B cell (primary cell): ENCODE measurements around the gene XYLT1. TPM values are rescaled to one million over a fixed set of nuclear protein-coding genes. Genes with fewer than 3 reads are reported as not detected.

Experiments
- ATAC-seq: fragments of 200-7000 bp; cut with Tn5 transposase; one replicate; pipeline ENCODE4 v1.10.0; 2021; ENCODE audit warnings: low read depth, mild to moderate bottlenecking, moderate number of reproducible peaks, moderate library complexity
- CTCF ChIA-PET: fragments of 350-600 bp; sonication (Branson Sonifier 250); formaldehyde crosslinking; loops from one replicate; lab custom pipeline; 2021; ENCODE audit warnings: antibody characterized with exemption, inconsistent platforms; lab: Charles Lee
- POLR2A ChIA-PET: fragments of 350-600 bp; sonication (Branson Sonifier 250); formaldehyde crosslinking; loops from one replicate; lab custom pipeline; 2021; ENCODE audit warnings: antibody characterized with exemption; lab: Charles Lee
- DNase-seq: peaks from one replicate; pipeline ENCODE4 v3.0.0; 2013
- H2AFZ ChIP-seq: 2 replicates; pipeline ENCODE4 v1.6.1; 2012; ENCODE audit warnings: mild to moderate bottlenecking, low read depth, low read length; ENCODE audit not compliant: insufficient read depth, poor library complexity, severe bottlenecking
- H3K27ac ChIP-seq, 2 donors: 1 replicate in 1 of 2; 2 replicates in 1 of 2; pipeline ENCODE4 v1.5.1; 2012 to 2013; ENCODE audit warnings: low read length in 2 of 2, mild to moderate bottlenecking in 2 of 2, moderate library complexity in 1 of 2
- H3K27me3 ChIP-seq, 4 experiments: fragments of 200-600 bp in 1 of 4; sonication (generic) in 1 of 4; replicated peaks in 1 of 4; 1 replicate in 2 of 4; 2 replicates in 2 of 4; pipeline versions ENCODE4 v1.6.1 to v1.7.0; 2013 to 2016; ENCODE audit warnings: low read length in 3 of 4, mild to moderate bottlenecking in 2 of 4, mixed read lengths in 1 of 4, moderate library complexity in 1 of 4; ENCODE audit not compliant: insufficient read depth in 4 of 4, control insufficient read depth in 3 of 4; ENCODE audit errors: control extremely low read depth in 1 of 4
- H3K36me3 ChIP-seq, 2 experiments: replicated peaks in 1 of 2; 1 replicate in 1 of 2; 2 replicates in 1 of 2; pipeline versions ENCODE4 v1.6.1 to v1.7.1; 2013; ENCODE audit warnings: low read length in 1 of 2; ENCODE audit not compliant: insufficient read depth in 2 of 2, control insufficient read depth in 1 of 2; ENCODE audit errors: control extremely low read depth in 1 of 2, extremely low read depth in 1 of 2
- H3K4me1 ChIP-seq, 2 donors: fragments of 200-600 bp in 1 of 2; sonication (generic) in 1 of 2; 1 replicate in 1 of 2; 2 replicates in 1 of 2; pipeline versions ENCODE4 v1.5.1 to v1.6.1; 2013 to 2017; ENCODE audit warnings: low read length in 2 of 2; ENCODE audit not compliant: control insufficient read depth in 2 of 2, insufficient read depth in 2 of 2
- H3K4me2 ChIP-seq: replicated peaks from 2 replicates; pipeline ENCODE3; 2012; ENCODE audit warnings: mild to moderate bottlenecking, low read depth, low read length; ENCODE audit not compliant: poor library complexity, severe bottlenecking
- H3K4me3 ChIP-seq, 5 experiments: fragments of 200-600 bp in 1 of 5; sonication (generic) in 1 of 5; 1 replicate in 3 of 5; 2 replicates in 2 of 5; pipeline versions ENCODE4 v1.5.1 to v1.7.0; 2011 to 2016; ENCODE audit warnings: low read length in 4 of 5, mild to moderate bottlenecking in 4 of 5, low read depth in 2 of 5, control low read depth in 1 of 5, moderate library complexity in 1 of 5; ENCODE audit not compliant: insufficient read depth in 1 of 5; ENCODE audit errors: control extremely low read depth in 1 of 5, extremely low read depth in 1 of 5
- H3K79me2 ChIP-seq: fragments of 200-600 bp; sonication (generic); one replicate; pipeline ENCODE4 v1.6.0; 2016; ENCODE audit warnings: low read length; ENCODE audit not compliant: control insufficient read depth, insufficient read depth
- H3K9ac ChIP-seq: fragments of 200-600 bp; sonication (generic); 2 replicates; pipeline ENCODE4 v1.6.1; 2017; ENCODE audit warnings: mild to moderate bottlenecking, low read length, moderate library complexity
- H3K9me3 ChIP-seq, 3 donors: one replicate each; pipeline versions ENCODE4 v1.6.1 to v1.7.1; 2013; ENCODE audit warnings: low read length in 2 of 3; ENCODE audit not compliant: control insufficient read depth in 2 of 3, insufficient read depth in 1 of 3; ENCODE audit errors: control extremely low read depth in 1 of 3
- H4K20me1 ChIP-seq: 2 replicates; pipeline ENCODE4 v1.6.0; 2012; ENCODE audit warnings: mild to moderate bottlenecking, low read length; ENCODE audit not compliant: insufficient read depth, control insufficient read depth, poor library complexity, severe bottlenecking
- H3K27ac Mint-ChIP-seq: one replicate; pipeline ENCODE4 v1.8.0; 2021; ENCODE audit warnings: mixed read lengths
- H3K27me3 Mint-ChIP-seq: one replicate; pipeline ENCODE4 v1.8.0; 2021; ENCODE audit warnings: mixed read lengths
- H3K4me1 Mint-ChIP-seq: one replicate; pipeline ENCODE4 v1.8.0; 2021; ENCODE audit warnings: mixed read lengths
- H3K4me3 Mint-ChIP-seq: one replicate; pipeline ENCODE4 v1.8.0; 2021; ENCODE audit warnings: mixed read lengths
- H3K9me3 Mint-ChIP-seq: one replicate; pipeline ENCODE4 v1.8.0; 2022; ENCODE audit warnings: mixed read lengths; ENCODE audit not compliant: insufficient read depth
- CTCF ChIP-seq: fragments of 200-600 bp; IDR thresholded peaks from one replicate; pipeline ENCODE4 v1.8.0; 2022; ENCODE audit warnings: antibody characterized with exemption, mild to moderate bottlenecking
- EZH2 ChIP-seq: IDR thresholded peaks from 2 replicates; pipeline ENCODE4 v1.6.1; 2012; ENCODE audit warnings: borderline replicate concordance, low read depth, mild to moderate bottlenecking, moderate library complexity, low read length; ENCODE audit not compliant: insufficient read depth, poor library complexity, severe bottlenecking
- WGBS: methylation state at CpG from one replicate; pipeline ENCODE4 v1.1.5; 2013; ENCODE audit warnings: missing lambda C conversion rate; ENCODE audit not compliant: insufficient coverage; 5-methylcytosine and 5-hydroxymethylcytosine counted together
- intact Hi-C: fragments of 100-400 bp; cut with micrococcal nuclease; formaldehyde crosslinking; loops from one replicate; pipeline ENCODE4 v1.10.0; 2022
- polyA plus RNA-seq: library from polyadenylated mRNA; depleted of rRNA; stranded (reverse); fragments of >200 nt; gene quantifications from 2 replicates; pipeline ENCODE4 v1.2.3, GENCODE V29; 2012
- total RNA-seq, 2 donors: library from RNA; stranded (reverse); fragments of 120-200 nt in 1 of 2; gene quantifications; 1 replicate in 1 of 2; 2 replicates in 1 of 2; pipeline versions ENCODE4 v1.2.3 to v1.2.4, GENCODE V29; 2013 to 2022

XYLT1 gene
- total and polyA plus RNA-seq, 2 donors (not counting 1 experiment from before 2014, with no cell fraction given) = 8.7 to 59.6 TPM

GRCh38 chr16:17419266-17419665, 51.5 kb downstream of the XYLT1 start:
- ATAC-seq (no peak), DNase-seq (no peak)
- Mint-ChIP-seq H3K27me3 (no peaks in the 10 kb centered on the region), H3K27ac (no peak overlapping the region), H3K4me3 (no peak overlapping the region), H3K9me3 (no peaks in the 10 kb centered on the region), H3K4me1 (peaks cover 50% of the 10 kb centered on the region)
- H3K4me2 ChIP-seq = no peak overlapping the region
- ChIA-PET POLR2A (no interaction called here), CTCF (interaction anchor here (1.1 kb wide), 1 partner anchor 49 kb away, joined by 4 read pairs; no protein-coding TSS in a partner anchor)
- 100% methylated on average over 1 of the region's 4 CpGs for WGBS
- H3K4me1 ChIP-seq = peaks cover 38 to 44% of the 10 kb centered on the region in 2 donors
- H2AFZ ChIP-seq = no peak overlapping the region
- H3K79me2 ChIP-seq = peaks cover 80% of the 10 kb centered on the region
- intact Hi-C loops = no loop called here
- no peak overlapping the region for H3K9ac ChIP-seq
- peaks cover 0 to 3% (median 0%) of the 10 kb centered on the region in 3 donors for H3K9me3 ChIP-seq
- no peak overlapping the region for H3K4me3 ChIP-seq
- H4K20me1 ChIP-seq = peaks cover 3% of the 10 kb centered on the region
- no peaks in the 10 kb centered on the region for H3K27me3 ChIP-seq
- no peak for TF ChIP-seq EZH2
- TF ChIP-seq CTCF = no peak
- no peaks in the 10 kb centered on the region for H3K36me3 ChIP-seq
- H3K27ac ChIP-seq = no peak overlapping the region

- peaks cover 59% of the 10 kb centered on the region for H3K4me1 Mint-ChIP-seq
- POLR2A ChIA-PET = no interaction called here
These were observed 53.0 kb downstream of the XYLT1 start for GRCh38 chr16:17417740-17418139.

More at GRCh38 chr16:17417740-17418139, 53.0 kb downstream of the XYLT1 start:
- intact Hi-C loops = loop anchor here (2.0 kb wide), 1 partner anchor 53 kb away; the partner anchor contains the start of gene XYLT1
- H3K27me3 ChIP-seq = no peaks in the 10 kb centered on the region
- peaks cover 53 to 59% of the 10 kb centered on the region in 2 donors for H3K4me1 ChIP-seq
- peak overlapping the region; percentile 90 for H3K27ac Mint-ChIP-seq
- H3K4me3 ChIP-seq = no peak overlapping the region
- H3K79me2 ChIP-seq = peaks cover 80% of the 10 kb centered on the region
- H4K20me1 ChIP-seq = no peaks in the 10 kb centered on the region
- peak overlapping the region; percentile 85 for H3K4me3 Mint-ChIP-seq
- no peaks in the 10 kb centered on the region for H3K27me3 Mint-ChIP-seq
- TF ChIP-seq EZH2 = no peak
- H3K9me3 Mint-ChIP-seq = no peaks in the 10 kb centered on the region
- no peak for ATAC-seq
- H2AFZ ChIP-seq = no peak overlapping the region
- peak overlapping the region; percentile 0 to 76 for H3K27ac ChIP-seq
- H3K4me2 ChIP-seq = peak overlapping the region; percentile 78
- WGBS = 83% methylated on average over 1 of the region's 2 CpGs
- no peaks in the 10 kb centered on the region for H3K36me3 ChIP-seq
- peaks cover 0 to 3% (median 0%) of the 10 kb centered on the region in 3 donors for H3K9me3 ChIP-seq
- H3K9ac ChIP-seq = no peak overlapping the region
- CTCF ChIA-PET = interaction anchor here (0.6 to 3.5 kb wide), 13 partner anchors 23 to 162 kb away, joined by 3 to 30 read pairs (median 4); no protein-coding TSS in a partner anchor
- DNase-seq = no peak
